Spleen (tissue), 11 donors: Measurements from ENCODE around the gene PROB1. TPM values are rescaled to one million over a fixed set of nuclear protein-coding genes. Genes with fewer than 3 reads are reported as not detected.

Experiments
- DNase-seq: peaks from one replicate; pipeline ENCODE4 v3.0.0-alpha.2; 2020
- H3K27ac ChIP-seq, 8 donors: fragments of 200-600 bp; sonication (generic) in 7 of 8; 1 replicate in 4 of 8; 2 replicates in 4 of 8; pipeline versions ENCODE4 v1.5.0 to v1.8.0; 2016 to 2021; ENCODE audit warnings: inconsistent platforms in 4 of 8, mild to moderate bottlenecking in 4 of 8, moderate library complexity in 1 of 8
- H3K27me3 ChIP-seq, 7 donors: fragments of 200-600 bp; sonication (generic) in 6 of 7; replicated peaks in 1 of 7; 1 replicate in 4 of 7; 2 replicates in 3 of 7; pipeline versions ENCODE4 v1.5.0 to v1.8.0; 2016 to 2021; ENCODE audit warnings: inconsistent platforms in 3 of 7, mild to moderate bottlenecking in 1 of 7
- H3K36me3 ChIP-seq, 6 donors: fragments of 200-600 bp; sonication (generic) in 5 of 6; 1 replicate in 4 of 6; 2 replicates in 2 of 6; pipeline versions ENCODE4 v1.5.0 to v1.8.0; 2016 to 2021; ENCODE audit warnings: inconsistent platforms in 2 of 6
- H3K4me1 ChIP-seq, 6 donors: fragments of 200-600 bp; sonication (generic) in 5 of 6; 1 replicate in 3 of 6; 2 replicates in 3 of 6; pipeline versions ENCODE4 v1.5.0 to v1.8.0; 2016 to 2021; ENCODE audit warnings: inconsistent platforms in 3 of 6
- H3K4me3 ChIP-seq, 8 donors: fragments of 200-600 bp; sonication (generic) in 7 of 8; 1 replicate in 4 of 8; 2 replicates in 4 of 8; pipeline versions ENCODE4 v1.5.0 to v1.8.0; 2016 to 2021; ENCODE audit warnings: inconsistent platforms in 4 of 8, mild to moderate bottlenecking in 4 of 8, moderate library complexity in 2 of 8
- H3K9me3 ChIP-seq, 8 donors: fragments of 200-600 bp; sonication (generic) in 7 of 8; 1 replicate in 4 of 8; 2 replicates in 4 of 8; pipeline versions ENCODE4 v1.5.0 to v1.8.0; 2016 to 2021; ENCODE audit warnings: inconsistent platforms in 4 of 8
- POLR2A ChIP-seq, 3 donors: fragments of 450-650 bp; IDR thresholded peaks; one replicate each; pipeline ENCODE4 v1.5.1; 2017; ENCODE audit warnings: antibody characterized with exemption in 3 of 3, mild to moderate bottlenecking in 1 of 3
- POLR2AphosphoS5 ChIP-seq, 3 donors: sonication (generic); formaldehyde crosslinking; IDR thresholded peaks; one replicate each; pipeline ENCODE4 v1.5.1; 2017; ENCODE audit warnings: antibody characterized with exemption in 3 of 3
- WGBS, 5 donors: extraction: QIAGEN DNeasy Blood & Tissue Kit in 3 of 5; methylation state at CpG; one replicate each; pipeline versions ENCODE4 v1.1.5 to v1.1.7; 2013 to 2018; 5-methylcytosine and 5-hydroxymethylcytosine counted together
- intact Hi-C: fragments of 100-400 bp; cut with DNase I; formaldehyde crosslinking; loops from one replicate; pipeline ENCODE4 v1.15.0; 2023; ENCODE audit warnings: low total_unique reads
- polyA plus RNA-seq, 3 donors: library from polyadenylated mRNA; stranded (reverse); fragments of 200-250 nt; gene quantifications; one replicate each; pipeline ENCODE4 v1.2.1, GENCODE V29; 2013
- total RNA-seq, 7 donors: library from RNA; depleted of rRNA in 3 of 7; stranded (reverse); fragments of >200 nt in 3 of 7; fragmentation: NEBNext Ultra II Directional in 4 of 7; extraction: Animal tissue kit (Norgen Biotek cat#: 25700) in 4 of 7; gene quantifications; one replicate each; pipeline versions ENCODE4 v1.1.0 to v1.2.1, GENCODE V29; 2016 to 2021
- TF ChIP-seq, protein P1 (sequence below), 11 experiments: fragments of 200-600 bp in 7 of 11; fragments of 450-650 bp in 4 of 11; sonication (generic) in 4 of 11; IDR thresholded peaks in 8 of 11; conservative IDR thresholded peaks in 3 of 11; 1 replicate in 7 of 11; 2 replicates in 4 of 11; pipeline versions ENCODE4 v1.4.0 to v1.8.0; 2016 to 2021; ENCODE audit warnings: antibody characterized with exemption in 11 of 11, inconsistent platforms in 4 of 11, mild to moderate bottlenecking in 1 of 11
- donor health status: healthy with polysubstance abuse.
- donor health status: DM: no; HTN: no; CAD: no; lungs with moderate emphysema.
- donor health status: DM: no; HTN: no; CAD: no.
- donor health status: Bipolar disorder and iron deficiency.
- donor health status: healthy.
- donor health status: DM: no; HTN: no; CAD: no.
- donor health status: DM: yes; HTN: yes; CAD: no.

Gene PROB1
- total and polyA plus RNA-seq, 10 donors = 0.33 to 3.2 (median 1.6) TPM

DNA sequence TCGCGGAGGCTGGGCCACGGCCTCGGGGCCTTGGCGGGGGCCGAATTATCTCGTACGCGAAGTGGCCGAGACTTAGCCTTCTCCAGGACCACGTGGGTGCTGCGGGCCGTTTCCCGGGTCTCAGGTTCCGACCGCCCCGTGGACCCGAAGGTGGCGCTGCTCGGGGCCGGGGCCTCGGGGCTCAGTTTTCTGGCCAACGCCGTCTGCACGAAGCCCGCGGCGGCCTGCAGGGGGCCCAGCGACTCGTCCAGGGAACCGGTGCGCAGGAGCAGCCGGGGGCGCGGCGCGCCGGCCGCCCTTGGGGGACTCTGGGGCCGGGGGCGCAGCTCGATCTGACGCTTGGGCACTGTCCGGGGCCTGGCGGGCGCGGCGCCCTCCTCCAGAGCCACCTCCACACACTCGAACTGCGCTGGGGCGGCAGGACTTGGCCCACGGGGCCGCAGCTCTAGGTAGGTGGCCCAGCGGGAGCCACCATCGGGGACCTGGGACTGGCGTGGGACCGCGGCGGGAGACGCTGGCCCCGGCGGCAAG, 716 bp downstream of the PROB1 start:
- 5 to 27% (median 15%) methylated on average over 18 to 62 of the region's 62 CpGs for WGBS, 5 donors
- TF ChIP-seq POLR2AphosphoS5 (IDR thresholded peaks at IDR 0.05) (peak in 1 of 3 donors; percentile 8), POLR2A (IDR thresholded peaks at IDR 0.05) (no peak)
- TF ChIP-seq, protein P1, sequence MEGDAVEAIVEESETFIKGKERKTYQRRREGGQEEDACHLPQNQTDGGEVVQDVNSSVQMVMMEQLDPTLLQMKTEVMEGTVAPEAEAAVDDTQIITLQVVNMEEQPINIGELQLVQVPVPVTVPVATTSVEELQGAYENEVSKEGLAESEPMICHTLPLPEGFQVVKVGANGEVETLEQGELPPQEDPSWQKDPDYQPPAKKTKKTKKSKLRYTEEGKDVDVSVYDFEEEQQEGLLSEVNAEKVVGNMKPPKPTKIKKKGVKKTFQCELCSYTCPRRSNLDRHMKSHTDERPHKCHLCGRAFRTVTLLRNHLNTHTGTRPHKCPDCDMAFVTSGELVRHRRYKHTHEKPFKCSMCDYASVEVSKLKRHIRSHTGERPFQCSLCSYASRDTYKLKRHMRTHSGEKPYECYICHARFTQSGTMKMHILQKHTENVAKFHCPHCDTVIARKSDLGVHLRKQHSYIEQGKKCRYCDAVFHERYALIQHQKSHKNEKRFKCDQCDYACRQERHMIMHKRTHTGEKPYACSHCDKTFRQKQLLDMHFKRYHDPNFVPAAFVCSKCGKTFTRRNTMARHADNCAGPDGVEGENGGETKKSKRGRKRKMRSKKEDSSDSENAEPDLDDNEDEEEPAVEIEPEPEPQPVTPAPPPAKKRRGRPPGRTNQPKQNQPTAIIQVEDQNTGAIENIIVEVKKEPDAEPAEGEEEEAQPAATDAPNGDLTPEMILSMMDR (IDR thresholded peaks at IDR 0.05 in 8 of 11, conservative IDR thresholded peaks at IDR 0.05 in 3 of 11) = peak in 7 of 11 experiments; percentile 28 to 84 (median 56)
- H3K4me3 ChIP-seq = peak overlapping the region; percentile 52 to 77 (median 67)
- H3K36me3 ChIP-seq = no peaks in the 10 kb centered on the region
- H3K27me3 ChIP-seq = peaks cover 0 to 36% (median 15%) of the 10 kb centered on the region in 7 donors
- H3K27ac ChIP-seq = peak overlapping the region in 5 of 8 donors; percentile 20 to 84 (median 49)
- intact Hi-C loops = no loop called here
- peaks cover 13 to 78% (median 59%) of the 10 kb centered on the region in 6 donors for H3K4me1 ChIP-seq
- H3K9me3 ChIP-seq = no peaks in the 10 kb centered on the region
- peak; percentile 92 for DNase-seq

DNA sequence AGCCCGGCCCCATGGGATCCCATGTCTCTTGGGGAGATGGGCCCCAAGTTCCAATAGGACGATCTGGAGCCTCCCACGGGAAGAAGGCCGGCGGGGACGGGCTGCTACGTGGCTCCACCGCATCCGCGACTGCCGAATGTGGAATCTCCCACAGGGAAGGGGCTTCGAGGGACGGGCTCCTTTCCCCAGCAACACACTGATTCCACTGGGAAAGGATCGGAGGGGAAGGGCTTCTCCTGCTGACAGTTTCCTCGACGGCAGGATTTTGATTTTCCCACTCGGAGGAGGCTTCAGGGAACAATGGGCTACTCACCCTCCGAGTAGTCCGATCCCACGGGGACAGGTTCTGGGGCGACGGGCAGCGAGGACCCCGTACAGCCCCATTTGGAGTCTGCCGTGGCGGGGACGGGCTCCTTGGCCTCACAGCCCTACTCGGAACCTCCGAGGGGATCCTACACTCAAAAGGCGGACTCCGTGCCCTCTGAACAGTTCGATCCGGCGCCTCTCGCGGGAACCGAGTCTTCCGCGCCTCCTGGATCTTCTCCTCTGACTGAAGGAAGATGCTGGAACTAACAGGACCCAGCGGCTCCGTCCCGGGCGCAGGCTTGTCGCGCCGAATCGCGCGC, 1.3 kb downstream of the PROB1 start:
- no peak for DNase-seq
- H3K4me3 ChIP-seq = peak overlapping the region; percentile 52 to 77 (median 67)
- 4 to 33% (median 13%) methylated on average over 45 to 49 of the region's 49 CpGs for WGBS, 5 donors
- peaks cover 0 to 36% (median 15%) of the 10 kb centered on the region in 7 donors for H3K27me3 ChIP-seq
- H3K27ac ChIP-seq = peak overlapping the region in 5 of 8 donors; percentile 20 to 91 (median 80)
- no peaks in the 10 kb centered on the region for H3K36me3 ChIP-seq
- TF ChIP-seq, protein P1 (IDR thresholded peaks at IDR 0.05 in 8 of 11, conservative IDR thresholded peaks at IDR 0.05 in 3 of 11) = no peak
- TF ChIP-seq POLR2A (IDR thresholded peaks at IDR 0.05) = no peak
- no peak for TF ChIP-seq POLR2AphosphoS5 (IDR thresholded peaks at IDR 0.05)
- H3K9me3 ChIP-seq = no peaks in the 10 kb centered on the region
- intact Hi-C loops = no loop called here
- H3K4me1 ChIP-seq = peaks cover 19 to 84% (median 65%) of the 10 kb centered on the region in 6 donors

DNA sequence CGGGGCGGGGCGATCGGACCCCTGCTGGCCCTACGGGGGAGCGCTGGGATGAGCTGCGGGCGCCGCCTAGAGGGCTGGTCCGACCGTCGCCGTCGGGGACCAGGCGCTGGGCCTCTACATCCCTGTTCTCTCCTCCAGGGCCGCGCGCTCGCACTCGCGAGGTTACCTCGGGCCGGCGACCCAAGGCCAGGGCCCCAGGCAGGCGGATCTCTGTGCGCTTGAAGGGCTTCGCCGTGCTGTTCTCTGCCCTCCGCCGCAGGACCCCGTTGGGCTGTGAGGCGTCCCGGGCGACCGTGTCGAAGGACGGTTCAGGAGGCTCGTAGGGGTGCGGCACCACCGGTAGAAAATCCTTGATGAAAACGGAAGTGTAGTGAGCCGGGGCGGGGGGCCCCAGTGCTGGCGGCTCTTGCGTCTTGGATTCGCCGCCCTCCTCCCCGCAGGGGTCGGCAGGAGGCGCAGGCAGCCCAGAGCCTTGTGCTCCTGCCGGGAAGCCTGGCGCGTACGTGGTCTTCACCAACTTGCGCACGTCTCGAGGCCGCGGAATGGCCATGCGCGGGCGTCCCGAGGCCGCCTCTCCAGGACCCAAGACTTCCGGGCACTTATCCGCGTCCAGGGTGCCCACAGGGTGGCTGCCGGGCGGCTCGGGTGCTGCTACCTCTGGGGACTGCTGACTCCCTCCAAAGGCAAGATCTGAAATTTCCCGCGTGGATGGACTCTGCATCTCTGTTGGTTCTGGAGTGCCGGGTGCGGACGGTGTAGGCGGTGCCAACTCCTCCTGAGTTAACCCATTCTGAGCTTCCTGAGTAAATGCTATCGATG, 2.0 kb downstream of the PROB1 start:
- Histone ChIP-seq H3K4me1 (peaks cover 24 to 91% (median 72%) of the 10 kb centered on the region in 6 donors), H3K27ac (peak overlapping the region; percentile 47 to 91 (median 78))
- DNase-seq = peak; percentile 97

More for the DNA sequence above, 2.0 kb downstream of the PROB1 start:
- peak; percentile 48 to 79 (median 56) for TF ChIP-seq POLR2AphosphoS5 (IDR thresholded peaks at IDR 0.05)
- TF ChIP-seq, protein P1 (IDR thresholded peaks at IDR 0.05 in 8 of 11, conservative IDR thresholded peaks at IDR 0.05 in 3 of 11) = peak; percentile 60 to 91 (median 80)
- TF ChIP-seq POLR2A (IDR thresholded peaks at IDR 0.05) = no peak
- WGBS, 5 donors = 1 to 2% (median 1%) methylated on average over 10 to 77 of the region's 77 CpGs
- Histone ChIP-seq H3K9me3 (no peaks in the 10 kb centered on the region), H3K4me3 (peak overlapping the region; percentile 52 to 77 (median 67)), H3K36me3 (no peaks in the 10 kb centered on the region), H3K27me3 (peaks cover 0 to 36% (median 15%) of the 10 kb centered on the region in 7 donors)
- intact Hi-C loops = no loop called here
